ENCODE data around the gene SGO1. TPM values are rescaled to one million over a fixed set of nuclear protein-coding genes. Genes with fewer than 3 reads are reported as not detected.

SGO1 gene
- total RNA-seq, 4 donors from 2014 or later = 1.2 to 1.3 TPM; not detected in 2

DNA sequence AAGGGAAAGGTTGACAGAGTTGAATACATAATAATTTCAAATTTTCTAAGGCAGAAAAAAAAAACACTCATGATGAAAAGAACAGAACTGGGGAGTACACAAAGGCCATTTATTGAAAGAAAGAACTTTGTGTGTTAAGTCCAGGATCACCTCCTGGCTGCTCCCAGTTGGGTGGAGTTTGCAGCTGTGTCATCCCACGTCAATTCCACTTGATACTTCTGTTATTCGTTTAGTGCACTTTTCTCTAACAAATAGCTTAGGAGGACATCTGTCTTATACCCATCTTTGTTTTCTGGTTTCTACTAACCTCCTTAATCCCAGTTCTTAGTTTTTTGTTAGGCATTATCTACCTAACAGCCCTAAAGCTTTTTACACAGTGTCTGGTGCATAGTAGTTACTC lies 44.7 kb downstream of the SGO1 start:
- TF ChIP-seq, protein P1, sequence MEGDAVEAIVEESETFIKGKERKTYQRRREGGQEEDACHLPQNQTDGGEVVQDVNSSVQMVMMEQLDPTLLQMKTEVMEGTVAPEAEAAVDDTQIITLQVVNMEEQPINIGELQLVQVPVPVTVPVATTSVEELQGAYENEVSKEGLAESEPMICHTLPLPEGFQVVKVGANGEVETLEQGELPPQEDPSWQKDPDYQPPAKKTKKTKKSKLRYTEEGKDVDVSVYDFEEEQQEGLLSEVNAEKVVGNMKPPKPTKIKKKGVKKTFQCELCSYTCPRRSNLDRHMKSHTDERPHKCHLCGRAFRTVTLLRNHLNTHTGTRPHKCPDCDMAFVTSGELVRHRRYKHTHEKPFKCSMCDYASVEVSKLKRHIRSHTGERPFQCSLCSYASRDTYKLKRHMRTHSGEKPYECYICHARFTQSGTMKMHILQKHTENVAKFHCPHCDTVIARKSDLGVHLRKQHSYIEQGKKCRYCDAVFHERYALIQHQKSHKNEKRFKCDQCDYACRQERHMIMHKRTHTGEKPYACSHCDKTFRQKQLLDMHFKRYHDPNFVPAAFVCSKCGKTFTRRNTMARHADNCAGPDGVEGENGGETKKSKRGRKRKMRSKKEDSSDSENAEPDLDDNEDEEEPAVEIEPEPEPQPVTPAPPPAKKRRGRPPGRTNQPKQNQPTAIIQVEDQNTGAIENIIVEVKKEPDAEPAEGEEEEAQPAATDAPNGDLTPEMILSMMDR (IDR thresholded peaks at IDR 0.05; ENCODE audit: low read depth) = no peak

DNA sequence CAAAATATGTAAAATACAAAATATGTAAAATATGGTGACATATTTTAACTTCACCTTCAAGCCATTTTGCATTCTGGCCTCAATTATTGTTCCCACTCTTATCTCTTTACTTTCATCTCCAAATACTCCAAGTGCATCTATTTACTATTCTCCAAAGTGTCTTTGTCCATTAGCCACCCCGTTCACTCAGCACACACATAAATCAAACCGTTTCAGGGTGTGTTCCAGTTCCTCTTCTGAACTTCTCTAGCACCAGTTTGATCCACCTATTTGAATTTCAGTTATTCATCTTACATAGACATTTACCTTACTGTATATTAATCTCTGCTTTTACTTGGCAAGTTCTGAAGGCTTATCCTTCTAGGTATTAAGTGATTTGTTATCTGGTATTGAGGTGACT lies 45.1 kb downstream of the SGO1 start:
- TF ChIP-seq, protein P1 (IDR thresholded peaks at IDR 0.05; ENCODE audit: low read depth) = no peak

DNA sequence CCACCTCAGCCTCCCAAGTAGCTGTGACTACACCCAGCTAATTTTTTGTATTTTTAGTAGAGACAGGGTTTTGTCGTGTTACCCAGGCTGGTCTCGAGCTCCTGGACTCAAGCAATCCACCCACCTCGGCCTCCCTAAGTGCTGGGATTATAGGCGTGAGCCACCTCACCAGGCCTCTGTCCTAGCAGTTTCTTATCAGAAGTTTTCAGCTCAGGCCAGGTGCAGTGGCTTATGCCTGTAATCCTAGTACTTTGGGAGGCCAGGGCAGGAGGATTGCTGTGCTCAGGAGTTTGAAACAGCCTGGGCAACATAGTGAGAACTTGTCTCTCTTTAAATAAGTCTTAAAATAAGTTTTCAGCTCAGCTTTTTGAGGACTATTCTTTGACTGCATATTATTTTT lies 48.4 kb downstream of the SGO1 start:
- TF ChIP-seq, protein P1 (IDR thresholded peaks at IDR 0.05; ENCODE audit: low read depth) = no peak

DNA sequence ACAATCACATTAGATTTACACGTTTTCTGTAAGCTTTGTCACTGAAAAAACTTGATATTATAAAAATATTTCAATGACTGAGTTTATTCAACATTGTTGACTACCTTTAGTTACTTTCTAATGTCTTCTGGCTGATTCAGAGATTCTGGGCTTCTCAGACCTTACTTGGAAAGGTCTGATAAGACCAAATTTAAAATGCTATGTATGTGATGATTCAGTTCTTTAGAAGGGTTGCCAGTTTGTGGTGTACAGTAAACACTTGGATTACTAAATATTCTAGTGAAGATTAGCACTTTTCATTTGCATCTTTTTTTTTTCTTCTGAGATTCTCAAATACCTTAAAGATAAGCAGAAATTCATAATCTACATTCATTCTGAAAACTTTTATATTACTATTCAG lies 49.8 kb downstream of the SGO1 start:
- TF ChIP-seq, protein P1 (IDR thresholded peaks at IDR 0.05; ENCODE audit: low read depth) = no peak

DNA sequence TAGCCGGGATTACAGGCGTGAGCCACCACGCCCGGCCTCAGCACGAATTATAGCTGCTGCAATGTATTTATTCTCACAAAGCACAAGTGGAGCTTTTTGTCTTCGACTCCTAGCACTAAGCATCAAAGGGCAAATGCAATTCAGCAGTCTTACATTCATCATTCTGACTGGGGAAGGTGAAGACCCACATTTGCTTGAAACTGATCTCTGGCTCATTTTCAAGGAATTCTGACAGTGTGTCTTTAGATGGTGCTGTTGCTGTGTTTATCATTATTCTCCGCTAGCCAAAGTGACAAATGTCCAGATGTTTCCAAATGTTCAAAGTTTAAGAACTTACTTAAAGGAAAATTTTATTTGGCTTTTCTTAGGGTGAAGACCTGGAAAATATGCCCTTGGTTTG lies 55.9 kb downstream of the SGO1 start:
- TF ChIP-seq, protein P1 (IDR thresholded peaks at IDR 0.05; ENCODE audit: low read depth) = no peak

DNA sequence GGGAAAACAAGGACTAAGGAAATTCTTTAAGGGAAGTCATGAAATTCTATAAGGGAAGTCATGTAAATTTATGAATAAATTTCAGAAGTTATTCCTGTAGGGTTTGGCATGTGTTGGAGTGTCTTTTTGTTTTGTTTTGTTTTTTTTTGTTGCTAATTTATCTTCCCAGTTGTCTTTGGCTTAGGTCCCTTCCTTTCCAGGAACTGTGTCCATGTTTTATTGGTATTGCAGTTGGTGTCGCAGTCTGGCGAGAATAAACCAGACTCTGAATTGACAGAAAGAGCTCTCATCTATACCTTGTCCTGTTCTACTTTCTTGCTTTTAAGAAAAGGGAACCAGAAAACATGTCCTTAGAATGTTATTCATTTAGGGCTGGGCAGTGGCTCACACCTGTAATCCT lies 57.6 kb downstream of the SGO1 start:
- TF ChIP-seq, protein P1 (IDR thresholded peaks at IDR 0.05; ENCODE audit: low read depth) = no peak

DNA sequence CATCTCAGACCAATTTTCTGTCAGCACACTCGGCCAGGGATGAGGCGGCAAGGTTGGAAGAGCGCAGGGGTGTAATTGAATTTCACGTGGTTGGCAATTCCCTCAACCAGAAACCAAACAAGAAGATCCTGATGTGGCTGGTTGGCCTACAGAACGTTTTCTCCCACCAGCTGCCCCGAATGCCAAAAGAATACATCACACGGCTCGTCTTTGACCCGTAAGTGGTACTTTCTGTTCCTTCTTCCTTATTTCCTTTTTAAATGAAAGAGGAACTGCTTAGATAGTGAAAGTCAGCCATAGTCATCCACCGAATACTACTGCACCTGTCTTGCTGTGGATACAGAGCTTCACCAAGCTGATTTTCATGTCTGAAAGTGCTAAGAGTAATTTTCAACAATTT lies 60.1 kb downstream of the SGO1 start:
- TF ChIP-seq, protein P1 (IDR thresholded peaks at IDR 0.05; ENCODE audit: low read depth) = no peak

Measured in subcutaneous adipose tissue (tissue), 4 donors.